ENCODE results near the gene PIP5K1B.

- TF ChIP-seq, protein P1, sequence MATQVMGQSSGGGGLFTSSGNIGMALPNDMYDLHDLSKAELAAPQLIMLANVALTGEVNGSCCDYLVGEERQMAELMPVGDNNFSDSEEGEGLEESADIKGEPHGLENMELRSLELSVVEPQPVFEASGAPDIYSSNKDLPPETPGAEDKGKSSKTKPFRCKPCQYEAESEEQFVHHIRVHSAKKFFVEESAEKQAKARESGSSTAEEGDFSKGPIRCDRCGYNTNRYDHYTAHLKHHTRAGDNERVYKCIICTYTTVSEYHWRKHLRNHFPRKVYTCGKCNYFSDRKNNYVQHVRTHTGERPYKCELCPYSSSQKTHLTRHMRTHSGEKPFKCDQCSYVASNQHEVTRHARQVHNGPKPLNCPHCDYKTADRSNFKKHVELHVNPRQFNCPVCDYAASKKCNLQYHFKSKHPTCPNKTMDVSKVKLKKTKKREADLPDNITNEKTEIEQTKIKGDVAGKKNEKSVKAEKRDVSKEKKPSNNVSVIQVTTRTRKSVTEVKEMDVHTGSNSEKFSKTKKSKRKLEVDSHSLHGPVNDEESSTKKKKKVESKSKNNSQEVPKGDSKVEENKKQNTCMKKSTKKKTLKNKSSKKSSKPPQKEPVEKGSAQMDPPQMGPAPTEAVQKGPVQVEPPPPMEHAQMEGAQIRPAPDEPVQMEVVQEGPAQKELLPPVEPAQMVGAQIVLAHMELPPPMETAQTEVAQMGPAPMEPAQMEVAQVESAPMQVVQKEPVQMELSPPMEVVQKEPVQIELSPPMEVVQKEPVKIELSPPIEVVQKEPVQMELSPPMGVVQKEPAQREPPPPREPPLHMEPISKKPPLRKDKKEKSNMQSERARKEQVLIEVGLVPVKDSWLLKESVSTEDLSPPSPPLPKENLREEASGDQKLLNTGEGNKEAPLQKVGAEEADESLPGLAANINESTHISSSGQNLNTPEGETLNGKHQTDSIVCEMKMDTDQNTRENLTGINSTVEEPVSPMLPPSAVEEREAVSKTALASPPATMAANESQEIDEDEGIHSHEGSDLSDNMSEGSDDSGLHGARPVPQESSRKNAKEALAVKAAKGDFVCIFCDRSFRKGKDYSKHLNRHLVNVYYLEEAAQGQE (IDR thresholded peaks at IDR 0.05; ENCODE audit: insufficient read depth in 1 of 2, low read depth in 2 of 2, low read length in 2 of 2) = no peak
- TF ChIP-seq TAF1 (IDR thresholded peaks at IDR 0.05; ENCODE audit: borderline replicate concordance, insufficient read depth, low read length) = no peak
- no peak for TF ChIP-seq POLR2AphosphoS5 (IDR thresholded peaks at IDR 0.05; ENCODE audit: low read depth, low read length)
- TF ChIP-seq SIN3A (IDR thresholded peaks at IDR 0.05; ENCODE audit: borderline replicate concordance, insufficient read depth, low read length) = no peak
Measured at GRCh38 chr9:68904454-68904853, 199.4 kb downstream of the PIP5K1B start.

All from PFSK-1 (cell line).